OCI-LY7 (cell line): ENCODE data around the gene NOXO1. TPM values are rescaled to one million over a fixed set of nuclear protein-coding genes. Genes with fewer than 3 reads are reported as not detected.

Experiments
- BruUV-seq: library from RNA; stranded (reverse); fragments of 400-500 nt; replicated peaks from 2 replicates; lab custom pipeline; 2021; lab: Mats Ljungman, UMichigan
- CTCF ChIA-PET: fragments of 300-600 bp; sonication (Branson Sonifier 250); formaldehyde crosslinking; loops from one replicate; lab custom pipeline; 2022; ENCODE audit warnings: antibody characterized with exemption; ENCODE audit not compliant: unreplicated experiment; lab: Charles Lee
- POLR2A ChIA-PET: fragments of 300-600 bp; sonication (Branson Sonifier 250); formaldehyde crosslinking; loops from one replicate; lab custom pipeline; 2022; ENCODE audit warnings: antibody characterized with exemption; lab: Charles Lee
- DNase-seq: peaks from one replicate; pipeline ENCODE4 v3.0.0-alpha.2; 2015; ENCODE audit warnings: low spot score
- H2AFZ ChIP-seq: fragments of 200-600 bp; sonication (generic), shearing (Covaris generic); 2 replicates; pipeline ENCODE4 v1.6.1; 2014; ENCODE audit warnings: mild to moderate bottlenecking, antibody characterized with exemption, low read length, moderate library complexity
- H3K27ac ChIP-seq: fragments of 200-600 bp; sonication (generic); 2 replicates; pipeline ENCODE4 v1.5.1; 2014; ENCODE audit warnings: mixed run types, low read depth, mild to moderate bottlenecking, moderate library complexity, low read length, inconsistent platforms; ENCODE audit not compliant: poor library complexity, severe bottlenecking
- H3K36me3 ChIP-seq: fragments of 200-600 bp; sonication (generic); 2 replicates; pipeline ENCODE4 v1.6.1; 2014; ENCODE audit warnings: mild to moderate bottlenecking, antibody characterized with exemption, low read length, moderate library complexity, mixed read lengths; ENCODE audit not compliant: insufficient read depth
- H3K4me1 ChIP-seq: fragments of 200-600 bp; sonication (generic); 2 replicates; pipeline ENCODE4 v1.5.1; 2014; ENCODE audit warnings: mild to moderate bottlenecking, low read length; ENCODE audit not compliant: insufficient read depth, poor library complexity, severe bottlenecking
- H3K4me2 ChIP-seq: fragments of 200-600 bp; sonication (generic); 2 replicates; pipeline ENCODE4 v1.6.1; 2014; ENCODE audit warnings: mild to moderate bottlenecking, low read length
- H3K4me3 ChIP-seq: fragments of 200-600 bp; sonication (generic); 2 replicates; pipeline ENCODE4 v1.5.1; 2014; ENCODE audit warnings: mild to moderate bottlenecking, low read depth, low read length; ENCODE audit not compliant: poor library complexity, severe bottlenecking
- H3K79me2 ChIP-seq: fragments of 200-600 bp; sonication (generic); 2 replicates; pipeline ENCODE4 v1.6.1; 2016; ENCODE audit warnings: low read depth, mild to moderate bottlenecking, low read length, moderate library complexity, mixed read lengths; ENCODE audit not compliant: insufficient read depth
- H3K9me2 ChIP-seq: fragments of 200-600 bp; sonication (generic); 2 replicates; pipeline ENCODE4 v1.6.1; 2016; ENCODE audit warnings: mild to moderate bottlenecking, low read length, mixed read lengths; ENCODE audit not compliant: insufficient read depth
- H3K9me3 ChIP-seq: fragments of 200-600 bp; sonication (generic); 2 replicates; pipeline ENCODE4 v1.6.1; 2014; ENCODE audit warnings: mild to moderate bottlenecking, mixed run types, low read length, mixed read lengths
- H4K20me1 ChIP-seq: fragments of 200-600 bp; sonication (generic); 2 replicates; pipeline ENCODE4 v1.6.1; 2014; ENCODE audit warnings: mild to moderate bottlenecking, antibody characterized with exemption, low read length, moderate library complexity, mixed read lengths; ENCODE audit not compliant: insufficient read depth
- CTCF ChIP-seq: fragments of 200-600 bp; sonication (generic); conservative IDR thresholded peaks from 2 replicates; pipeline ENCODE4 v1.5.1; 2014; ENCODE audit warnings: mild to moderate bottlenecking, antibody characterized with exemption, low read length, moderate library complexity, mixed read lengths
- EZH2phosphoT487 ChIP-seq: fragments of 200-600 bp; sonication (generic); IDR thresholded peaks from 2 replicates; pipeline ENCODE4 v1.6.1; 2018; ENCODE audit warnings: low read depth, borderline replicate concordance, mild to moderate bottlenecking, mixed run types, antibody characterized with exemption, low read length, moderate library complexity, mixed read lengths
- intact Hi-C: fragments of 100-400 bp; cut with micrococcal nuclease; formaldehyde crosslinking; loops from one replicate; pipeline ENCODE4 v1.10.0; 2022; ENCODE audit not compliant: unreplicated experiment
- total RNA-seq, 2 experiments: library from RNA; depleted of rRNA in 1 of 2; stranded (reverse); fragments of >200 nt in 1 of 2; shearing (Covaris generic) in 1 of 2; gene quantifications; 2 replicates each; pipeline ENCODE4 v1.2.3, GENCODE V29; 2014 to 2022

The NOXO1 gene
- total RNA-seq, 2 experiments from 2014 or later: 0.22 to 0.30 TPM

GRCh38 chr16:1938910-1939309, 42.4 kb downstream of the NOXO1 start:
- H3K79me2 ChIP-seq: no peaks in the 10 kb centered on the region
- POLR2A ChIA-PET: interaction anchor here (0.5 kb wide), 2 partner anchors 9 to 17 kb away, joined by 3 read pairs; no protein-coding TSS in a partner anchor
- intact Hi-C loops: no loop called here
- no peaks in the 10 kb centered on the region for H3K36me3 ChIP-seq
- CTCF ChIA-PET: no interaction called here
- no peak for TF ChIP-seq EZH2phosphoT487
- no peak for TF ChIP-seq CTCF
- no peaks in the 10 kb centered on the region for H4K20me1 ChIP-seq
- H3K4me3 ChIP-seq: no peak overlapping the region
- BruUV-seq: no TSS peak
- H3K27ac ChIP-seq: no peak overlapping the region
- H3K9me2 ChIP-seq: no peaks in the 10 kb centered on the region
- peaks cover 18% of the 10 kb centered on the region for H3K4me1 ChIP-seq
- H3K4me2 ChIP-seq: no peak overlapping the region
- no peaks in the 10 kb centered on the region for H3K9me3 ChIP-seq
- no peak for DNase-seq
- no peak overlapping the region for H2AFZ ChIP-seq

GRCh38 chr16:1938316-1938715, 43.0 kb downstream of the NOXO1 start:
- Histone ChIP-seq H3K9me3 (no peaks in the 10 kb centered on the region), H3K27ac (no peak overlapping the region), H3K9me2 (no peaks in the 10 kb centered on the region), H4K20me1 (no peaks in the 10 kb centered on the region), H3K4me1 (peaks cover 13% of the 10 kb centered on the region), H3K4me2 (no peak overlapping the region), H2AFZ (no peak overlapping the region), H3K36me3 (no peaks in the 10 kb centered on the region), H3K79me2 (no peaks in the 10 kb centered on the region), H3K4me3 (no peak overlapping the region)
- intact Hi-C loops: no loop called here
- ChIA-PET CTCF (no interaction called here), POLR2A (interaction anchor here (0.5 kb wide), 2 partner anchors 10 to 18 kb away, joined by 3 read pairs; no protein-coding TSS in a partner anchor)
- BruUV-seq: TSS peak; percentile 62
- TF ChIP-seq EZH2phosphoT487: no peak
- no peak for TF ChIP-seq CTCF
- no peak for DNase-seq

GRCh38 chr16:1936945-1937479, 44.3 kb downstream of the NOXO1 start:
- DNase-seq: no peak
- Histone ChIP-seq H3K27ac (no peak overlapping the region), H3K4me2 (no peak overlapping the region), H3K9me2 (no peaks in the 10 kb centered on the region), H3K9me3 (no peaks in the 10 kb centered on the region), H3K36me3 (no peaks in the 10 kb centered on the region), H3K4me1 (peaks cover 6% of the 10 kb centered on the region), H3K79me2 (no peaks in the 10 kb centered on the region), H4K20me1 (no peaks in the 10 kb centered on the region), H3K4me3 (no peak overlapping the region), H2AFZ (no peak overlapping the region)
- intact Hi-C loops: no loop called here
- no TSS peak for BruUV-seq
- ChIA-PET CTCF (no interaction called here), POLR2A (no interaction called here)
- TF ChIP-seq EZH2phosphoT487 (no peak), CTCF (no peak)
